Measurements from ENCODE around the gene CHST1. TPM values are rescaled to one million over a fixed set of nuclear protein-coding genes. Genes with fewer than 3 reads are reported as not detected.
A peak's percentile ranks its signal among the peaks of the same experiment; 100 is the strongest.

CHST1 gene
- total RNA-seq, 2 donors from 2014 or later, result 0.18 TPM; not detected in 1

GRCh38 chr11:45638051-45638450 lies 27.4 kb downstream of the CHST1 start:
- peaks cover 4 to 5% of the 10 kb centered on the region in 2 donors for H3K9me3 Mint-ChIP-seq
- no peaks in the 10 kb centered on the region for H3K36me3 Mint-ChIP-seq
- no peak overlapping the region for H3K27ac Mint-ChIP-seq
- DNase-seq (ENCODE audit: low spot score in 2 of 2), result no peak
- ATAC-seq, result no peak

GRCh38 chr11:45635907-45636306 lies 29.5 kb downstream of the CHST1 start:
- no peaks in the 10 kb centered on the region for H3K36me3 Mint-ChIP-seq
- H3K27ac Mint-ChIP-seq, result no peak overlapping the region
- H3K9me3 Mint-ChIP-seq, result peaks cover 4 to 5% of the 10 kb centered on the region in 2 donors
- DNase-seq (ENCODE audit: low spot score in 2 of 2), result no peak
- no peak for ATAC-seq

- Mint-ChIP-seq H3K36me3 (peaks cover 4 to 10% of the 10 kb centered on the region in 2 donors), H3K9me3 (peaks cover 3 to 17% of the 10 kb centered on the region in 2 donors), H3K27ac (no peak overlapping the region)
- DNase-seq (ENCODE audit: low spot score in 2 of 2), result no peak
- no peak for ATAC-seq
Observed at GRCh38 chr11:45625611-45626010, 39.8 kb downstream of the CHST1 start.

- DNase-seq (ENCODE audit: low spot score in 2 of 2), result no peak
- H3K27ac Mint-ChIP-seq, result no peak overlapping the region
- H3K9me3 Mint-ChIP-seq, result peaks cover 5 to 19% of the 10 kb centered on the region in 2 donors
- no peak for ATAC-seq
- H3K36me3 Mint-ChIP-seq, result peaks cover 0 to 5% of the 10 kb centered on the region in 2 donors
Observed at GRCh38 chr11:45624095-45624494, 41.3 kb downstream of the CHST1 start.

GRCh38 chr11:45622861-45623260 lies 42.6 kb downstream of the CHST1 start:
- DNase-seq (ENCODE audit: low spot score in 2 of 2) (no peak), ATAC-seq (no peak)
- Mint-ChIP-seq H3K36me3 (peaks cover 0 to 5% of the 10 kb centered on the region in 2 donors), H3K9me3 (peaks cover 5 to 14% of the 10 kb centered on the region in 2 donors), H3K27ac (no peak overlapping the region)

GRCh38 chr11:45622283-45622682 lies 43.1 kb downstream of the CHST1 start:
- ATAC-seq (no peak), DNase-seq (ENCODE audit: low spot score in 2 of 2) (no peak)
- H3K27ac Mint-ChIP-seq, result no peak overlapping the region
- peaks cover 5 to 14% of the 10 kb centered on the region in 2 donors for H3K9me3 Mint-ChIP-seq
- peaks cover 0 to 5% of the 10 kb centered on the region in 2 donors for H3K36me3 Mint-ChIP-seq

- DNase-seq (ENCODE audit: low spot score in 2 of 2) (no peak), ATAC-seq (peak in 1 of 2 donors; percentile 18)
- Mint-ChIP-seq H3K9me3 (peaks cover 5 to 10% of the 10 kb centered on the region in 2 donors), H3K27ac (no peak overlapping the region), H3K36me3 (peaks cover 0 to 5% of the 10 kb centered on the region in 2 donors)
Observed at GRCh38 chr11:45621588-45621987, 43.8 kb downstream of the CHST1 start.

GRCh38 chr11:45620243-45620642 lies 45.2 kb downstream of the CHST1 start:
- H3K36me3 Mint-ChIP-seq, result peaks cover 0 to 5% of the 10 kb centered on the region in 2 donors
- ATAC-seq, result no peak

GRCh38 chr11:45618897-45619296 lies 46.5 kb downstream of the CHST1 start:
- no peak for DNase-seq (ENCODE audit: low spot score in 2 of 2)
- Mint-ChIP-seq H3K9me3 (peaks cover 5 to 10% of the 10 kb centered on the region in 2 donors), H3K27ac (no peak overlapping the region), H3K36me3 (peaks cover 0 to 5% of the 10 kb centered on the region in 2 donors)
- ATAC-seq, result no peak

More at GRCh38 chr11:45620243-45620642, 45.2 kb downstream of the CHST1 start:
- DNase-seq (ENCODE audit: low spot score in 2 of 2), result no peak
- Mint-ChIP-seq H3K9me3 (peaks cover 5 to 10% of the 10 kb centered on the region in 2 donors), H3K27ac (no peak overlapping the region)

- DNase-seq (ENCODE audit: low spot score in 2 of 2) (no peak), ATAC-seq (no peak)
- Mint-ChIP-seq H3K27ac (no peak overlapping the region), H3K36me3 (peaks cover 0 to 5% of the 10 kb centered on the region in 2 donors), H3K9me3 (peaks cover 5 to 10% of the 10 kb centered on the region in 2 donors)
Observed at GRCh38 chr11:45617871-45618601, 47.4 kb downstream of the CHST1 start.

- no peak for DNase-seq (ENCODE audit: low spot score in 2 of 2)
- Mint-ChIP-seq H3K27ac (no peak overlapping the region), H3K36me3 (peaks cover 0 to 4% of the 10 kb centered on the region in 2 donors), H3K9me3 (peaks cover 5 to 10% of the 10 kb centered on the region in 2 donors)
- no peak for ATAC-seq
Observed at GRCh38 chr11:45616802-45617549, 48.4 kb downstream of the CHST1 start.

- Mint-ChIP-seq H3K36me3 (no peaks in the 10 kb centered on the region), H3K9me3 (peaks cover 5 to 6% of the 10 kb centered on the region in 2 donors), H3K27ac (no peak overlapping the region)
- ATAC-seq, result no peak
- no peak for DNase-seq (ENCODE audit: low spot score in 2 of 2)
Observed at GRCh38 chr11:45615182-45615792, 50.1 kb downstream of the CHST1 start.

- ATAC-seq (no peak), DNase-seq (ENCODE audit: low spot score in 2 of 2) (no peak)
- H3K36me3 Mint-ChIP-seq, result no peaks in the 10 kb centered on the region
- H3K27ac Mint-ChIP-seq, result no peak overlapping the region
- H3K9me3 Mint-ChIP-seq, result peaks cover 1 to 4% of the 10 kb centered on the region in 2 donors
Observed at GRCh38 chr11:45614196-45614828, 51.1 kb downstream of the CHST1 start.

GRCh38 chr11:45610627-45611026 lies 54.8 kb downstream of the CHST1 start:
- ATAC-seq (no peak), DNase-seq (ENCODE audit: low spot score in 2 of 2) (no peak)
- Mint-ChIP-seq H3K36me3 (no peaks in the 10 kb centered on the region), H3K9me3 (peaks cover 0 to 7% of the 10 kb centered on the region in 2 donors), H3K27ac (no peak overlapping the region)

GRCh38 chr11:45609902-45610301 lies 55.5 kb downstream of the CHST1 start:
- no peak overlapping the region for H3K27ac Mint-ChIP-seq
- no peak for DNase-seq (ENCODE audit: low spot score in 2 of 2)
- no peak for ATAC-seq
- H3K9me3 Mint-ChIP-seq, result peaks cover 0 to 7% of the 10 kb centered on the region in 2 donors
- H3K36me3 Mint-ChIP-seq, result no peaks in the 10 kb centered on the region

GRCh38 chr11:45609337-45609736 lies 56.1 kb downstream of the CHST1 start:
- no peak for ATAC-seq
- Mint-ChIP-seq H3K36me3 (no peaks in the 10 kb centered on the region), H3K9me3 (peaks cover 0 to 7% of the 10 kb centered on the region in 2 donors), H3K27ac (no peak overlapping the region)
- DNase-seq (ENCODE audit: low spot score in 2 of 2), result no peak

GRCh38 chr11:45607995-45608394 lies 57.4 kb downstream of the CHST1 start:
- DNase-seq (ENCODE audit: low spot score in 2 of 2), result no peak
- Mint-ChIP-seq H3K27ac (no peak overlapping the region), H3K9me3 (peaks cover 0 to 7% of the 10 kb centered on the region in 2 donors), H3K36me3 (no peaks in the 10 kb centered on the region)
- ATAC-seq, result no peak
